Skeletal muscle satellite cell (primary cell): ENCODE results near the gene MAGEA11.
"Not testable (repeated sequence)": the region's sequence is repeated elsewhere in the genome, so short reads cannot be mapped to it uniquely, and the experiment has no call there.

ENCODE experiments used
- H3K27me3 ChIP-seq: 2 replicates; pipeline ENCODE4 v1.7.0; 2013; ENCODE audit warnings: low read length; ENCODE audit not compliant: control insufficient read depth, insufficient read depth
- H3K36me3 ChIP-seq: 2 replicates; pipeline ENCODE4 v1.7.0; 2013; ENCODE audit warnings: mild to moderate bottlenecking, control low read depth, low read length; ENCODE audit not compliant: insufficient read depth
- H3K4me1 ChIP-seq: 2 replicates; pipeline ENCODE4 v1.7.0; 2013; ENCODE audit warnings: low read length; ENCODE audit not compliant: control insufficient read depth, insufficient read depth
- H3K4me2 ChIP-seq: 2 replicates; pipeline ENCODE4 v1.7.0; 2013; ENCODE audit warnings: mild to moderate bottlenecking, low read length
- H3K4me3 ChIP-seq: 2 replicates; pipeline ENCODE4 v1.7.0; 2013; ENCODE audit warnings: low read length
- H3K9ac ChIP-seq: 2 replicates; pipeline ENCODE4 v1.7.0; 2013; ENCODE audit warnings: mild to moderate bottlenecking, low read depth, low read length, moderate library complexity
- H3K9me3 ChIP-seq: replicated peaks from 2 replicates; pipeline ENCODE4 v1.7.0; 2013; ENCODE audit warnings: mild to moderate bottlenecking, control low read depth, low read length

MAGEA11 gene

GRCh38 chrX:149721241-149721640 is 9.4 kb downstream of the MAGEA11 start:
- H3K9me3 ChIP-seq, result not testable (repeated sequence)

DNA sequence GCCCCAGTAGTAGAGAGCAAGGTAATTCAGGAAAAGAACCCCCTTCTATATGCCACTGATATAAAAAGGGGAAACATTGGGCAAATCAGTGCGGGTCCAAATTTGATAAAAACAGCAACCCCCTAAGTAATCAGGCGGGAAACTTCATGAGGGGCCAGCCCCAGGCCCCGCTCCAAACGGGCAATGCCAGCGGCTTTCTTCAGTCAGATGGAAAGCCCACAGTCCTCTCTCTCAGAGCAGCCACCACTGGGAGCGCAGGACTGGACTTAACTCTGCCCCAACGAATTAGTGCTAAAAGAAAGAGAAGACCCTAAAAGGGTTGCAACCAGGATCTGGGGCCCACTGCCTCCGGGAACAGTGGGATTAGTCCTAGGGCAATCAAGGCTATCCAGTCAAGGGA is 9.9 kb downstream of the MAGEA11 start:
- Histone ChIP-seq H3K4me3 (no peak overlapping the region), H3K4me2 (no peak overlapping the region), H3K9ac (no peak overlapping the region), H3K4me1 (no peaks in the 10 kb centered on the region), H3K36me3 (no peaks in the 10 kb centered on the region), H3K27me3 (no peaks in the 10 kb centered on the region), H3K9me3 (no peaks in the 10 kb centered on the region)

More at GRCh38 chrX:149721241-149721640, 9.4 kb downstream of the MAGEA11 start:
- not testable (repeated sequence) for H3K4me2 ChIP-seq, H3K27me3 ChIP-seq, H3K36me3 ChIP-seq, H3K9ac ChIP-seq, H3K4me3 ChIP-seq, H3K4me1 ChIP-seq

DNA sequence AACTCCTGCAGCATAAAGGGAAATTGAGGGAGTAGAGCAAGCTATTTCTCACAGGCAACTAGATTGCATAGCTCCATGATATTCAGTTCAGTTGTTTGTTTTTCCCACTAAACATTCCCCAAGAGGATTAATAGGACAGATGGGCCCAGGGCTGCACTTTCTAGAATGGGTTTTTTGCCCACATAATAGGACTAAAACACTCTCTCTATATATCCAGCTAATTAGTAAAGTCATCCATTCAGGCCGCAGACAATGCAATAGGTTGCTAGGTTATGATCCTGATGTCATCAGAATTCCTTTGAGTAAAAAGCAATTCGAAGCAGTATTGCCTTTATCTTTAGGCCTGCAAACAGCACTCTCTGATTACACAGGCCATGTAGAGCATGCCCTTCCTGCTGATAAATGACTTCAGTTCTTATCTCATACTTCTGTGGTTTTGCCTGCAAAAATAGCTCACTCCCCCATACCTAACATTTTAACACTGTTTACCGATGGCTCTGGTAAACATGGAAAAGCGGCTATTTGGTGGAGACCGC is 11.8 kb downstream of the MAGEA11 start:
- not testable (repeated sequence) for H3K9me3 ChIP-seq, H3K4me3 ChIP-seq, H3K36me3 ChIP-seq, H3K27me3 ChIP-seq, H3K9ac ChIP-seq, H3K4me1 ChIP-seq, H3K4me2 ChIP-seq

DNA sequence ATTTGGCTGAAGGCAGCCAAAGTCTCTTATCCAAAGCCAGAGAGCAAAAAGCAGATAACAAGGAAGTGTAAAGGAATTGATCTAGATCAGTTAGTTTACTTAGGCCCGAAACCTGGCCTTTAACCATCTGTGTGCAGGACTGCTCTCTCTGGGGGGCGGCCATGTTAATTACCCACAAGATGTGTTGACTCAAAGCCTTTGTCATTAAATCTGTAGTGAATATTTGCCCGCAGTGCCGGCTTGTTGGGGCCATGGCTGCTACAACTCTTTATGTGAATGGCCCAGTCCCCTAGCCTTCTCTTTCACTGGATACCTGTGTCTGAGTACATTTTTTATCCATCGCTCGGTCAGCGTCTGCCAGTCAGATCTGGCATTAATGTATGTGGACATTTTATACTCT is 15.4 kb downstream of the MAGEA11 start:
- not testable (repeated sequence) for H3K4me3 ChIP-seq, H3K4me2 ChIP-seq, H3K27me3 ChIP-seq, H3K4me1 ChIP-seq, H3K36me3 ChIP-seq, H3K9ac ChIP-seq, H3K9me3 ChIP-seq

DNA sequence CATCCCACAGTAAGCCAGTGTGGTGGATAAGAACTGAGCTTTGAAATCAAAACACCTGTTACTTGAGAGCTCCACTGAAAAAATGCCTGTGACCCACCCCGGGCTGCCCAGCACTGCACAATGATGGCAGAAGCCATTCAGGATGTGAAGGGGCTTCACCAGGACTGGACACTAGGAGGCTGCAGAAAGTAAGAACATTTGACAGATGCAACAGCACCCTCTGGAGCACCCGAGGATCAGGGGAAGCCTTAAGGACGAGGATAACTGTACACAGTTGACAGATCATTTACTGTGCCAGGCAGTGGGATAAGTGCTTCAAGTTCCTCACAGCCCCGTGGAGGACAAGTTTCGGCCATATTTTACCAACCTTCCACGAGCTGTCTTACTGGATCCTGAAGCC is 30.4 kb downstream of the MAGEA11 start:
- H3K36me3 ChIP-seq, H3K27me3 ChIP-seq, H3K4me2 ChIP-seq, H3K9ac ChIP-seq, H3K4me3 ChIP-seq, H3K9me3 ChIP-seq, H3K4me1 ChIP-seq: not testable (repeated sequence)

- not testable (repeated sequence) for H3K4me3 ChIP-seq, H3K9me3 ChIP-seq, H3K9ac ChIP-seq, H3K36me3 ChIP-seq, H3K27me3 ChIP-seq, H3K4me1 ChIP-seq, H3K4me2 ChIP-seq
These were observed 34.6 kb downstream of the MAGEA11 start for GRCh38 chrX:149746390-149747007.

- H3K36me3 ChIP-seq, result no peaks in the 10 kb centered on the region
- H3K27me3 ChIP-seq, result no peaks in the 10 kb centered on the region
- H3K4me1 ChIP-seq, result no peaks in the 10 kb centered on the region
- H3K4me3 ChIP-seq, result no peak overlapping the region
- no peak overlapping the region for H3K4me2 ChIP-seq
- H3K9ac ChIP-seq, result no peak overlapping the region
- no peaks in the 10 kb centered on the region for H3K9me3 ChIP-seq
These were observed 45.6 kb downstream of the MAGEA11 start for GRCh38 chrX:149757206-149758067.

DNA sequence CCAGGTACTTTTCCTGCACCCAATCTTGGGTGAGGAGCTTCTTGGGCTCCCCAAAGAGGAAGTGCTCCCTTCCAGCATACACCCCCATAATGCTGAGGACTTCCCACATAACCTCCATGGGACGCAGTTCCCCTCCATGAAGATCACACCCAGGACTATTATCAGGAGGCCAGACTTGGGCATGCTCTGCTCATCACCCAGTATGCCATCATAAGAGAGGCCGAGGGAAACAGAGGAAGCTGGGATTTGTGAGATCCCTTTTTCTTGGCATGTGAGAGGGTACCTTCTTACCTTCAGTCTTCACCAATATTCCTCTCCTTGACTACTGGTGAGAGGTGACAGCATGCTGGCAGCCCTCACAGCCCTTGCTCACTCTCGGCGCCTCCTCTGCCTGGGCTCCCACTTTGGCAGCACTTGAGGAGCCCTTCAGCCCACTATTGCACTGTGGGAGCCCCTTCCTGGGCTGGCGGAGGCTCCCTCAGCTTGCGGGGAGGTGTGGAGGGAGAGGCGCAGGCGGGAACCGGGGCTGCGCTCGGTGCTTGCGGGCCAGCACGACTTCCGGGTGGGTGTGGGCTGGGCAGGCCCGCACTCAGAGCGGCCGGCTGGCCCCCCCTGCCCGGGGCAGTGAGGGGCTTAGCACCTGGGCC is 46.3 kb downstream of the MAGEA11 start:
- Histone ChIP-seq H3K9ac (no peak overlapping the region), H3K36me3 (no peaks in the 10 kb centered on the region), H3K4me2 (no peak overlapping the region), H3K27me3 (no peaks in the 10 kb centered on the region), H3K4me1 (no peaks in the 10 kb centered on the region), H3K9me3 (no peaks in the 10 kb centered on the region), H3K4me3 (no peak overlapping the region)

GRCh38 chrX:149758715-149759078 is 46.8 kb downstream of the MAGEA11 start:
- not testable (repeated sequence) for H3K9me3 ChIP-seq, H3K4me3 ChIP-seq, H3K36me3 ChIP-seq, H3K4me2 ChIP-seq, H3K27me3 ChIP-seq, H3K9ac ChIP-seq, H3K4me1 ChIP-seq

GRCh38 chrX:149759824-149760223 is 48.0 kb downstream of the MAGEA11 start:
- no peak overlapping the region for H3K4me2 ChIP-seq
- H3K36me3 ChIP-seq, result no peaks in the 10 kb centered on the region
- no peaks in the 10 kb centered on the region for H3K4me1 ChIP-seq
- no peaks in the 10 kb centered on the region for H3K27me3 ChIP-seq
- no peak overlapping the region for H3K9ac ChIP-seq
- no peaks in the 10 kb centered on the region for H3K9me3 ChIP-seq
- no peak overlapping the region for H3K4me3 ChIP-seq

DNA sequence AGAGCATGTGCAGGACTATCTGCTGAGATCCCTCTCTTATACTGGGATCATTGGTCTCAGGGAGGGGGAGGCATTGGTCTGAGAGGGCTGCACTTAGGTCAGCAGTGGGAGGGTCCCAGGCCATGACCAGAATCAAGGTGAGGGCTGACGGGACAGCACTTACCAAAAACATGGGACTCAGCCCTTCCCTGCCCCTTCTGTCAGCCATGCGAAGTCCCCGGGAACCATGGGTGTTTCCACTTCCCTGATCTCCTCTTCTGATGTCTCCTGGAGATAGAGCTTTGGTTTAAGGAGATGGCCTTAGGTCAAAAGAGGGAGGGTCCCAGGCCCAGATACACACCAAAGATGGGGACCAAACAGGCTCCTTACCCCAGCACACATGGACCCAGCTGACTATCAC is 49.1 kb downstream of the MAGEA11 start:
- H3K9ac ChIP-seq, result no peak overlapping the region
- H3K36me3 ChIP-seq, result no peaks in the 10 kb centered on the region
- no peaks in the 10 kb centered on the region for H3K27me3 ChIP-seq
- H3K4me1 ChIP-seq, result no peaks in the 10 kb centered on the region
- no peak overlapping the region for H3K4me3 ChIP-seq
- H3K4me2 ChIP-seq, result no peak overlapping the region
- no peaks in the 10 kb centered on the region for H3K9me3 ChIP-seq
